Activated CD8-positive, alpha-beta memory T cell treated with anti-CD3 and anti-CD28 coated beads, Interleukin-2, amount 50 U/mL, for 1 hour (primary cell): Measurements from ENCODE around the gene ENOX1.
"Not testable (repeated sequence)": the region's sequence is repeated elsewhere in the genome, so short reads cannot be mapped to it uniquely, and the experiment has no call there.

ENCODE experiments used
- DNase-seq: peaks from one replicate; pipeline ENCODE4 v3.0.0-alpha.2; 2020; ENCODE audit errors: extremely low read depth

Gene ENOX1

DNA sequence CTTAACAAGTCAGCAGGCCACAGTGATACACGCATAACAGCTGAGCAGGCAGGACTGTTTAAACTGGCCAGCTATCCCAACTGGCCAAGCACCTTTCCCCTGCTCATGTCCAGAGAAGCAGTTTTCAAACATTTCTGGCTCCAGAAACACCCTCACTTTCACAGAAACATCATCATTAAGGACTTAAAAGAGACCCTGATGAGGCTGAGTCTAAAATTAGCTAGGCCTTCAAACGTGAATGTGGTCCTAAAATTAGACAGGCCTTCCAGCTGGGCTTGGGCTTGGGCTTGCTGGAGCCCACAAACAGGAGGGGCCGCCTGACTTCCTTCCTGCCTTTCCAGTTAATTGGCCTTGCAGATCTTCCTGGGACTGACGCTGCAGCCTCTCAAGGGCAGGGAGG is 429.2 kb downstream of the ENOX1 start:
- DNase-seq = no peak

DNA sequence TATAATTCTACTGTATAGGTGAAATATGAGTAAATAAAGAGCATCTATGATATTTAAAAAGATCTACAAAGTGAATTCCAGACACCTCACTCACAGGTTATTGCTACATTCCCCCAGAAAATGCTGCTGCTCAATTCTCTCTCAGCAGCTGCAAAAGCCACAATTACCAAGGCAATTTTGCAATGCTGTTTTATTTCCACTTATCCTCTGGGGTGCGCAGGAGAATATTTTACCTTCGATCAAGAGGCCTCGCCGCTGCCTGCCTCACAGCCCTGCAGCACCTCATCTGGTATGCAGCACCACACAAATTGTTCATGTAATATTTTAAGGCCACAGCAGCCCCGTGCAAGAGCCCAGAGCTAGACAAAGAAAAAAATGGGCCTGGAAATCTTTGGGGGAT is 430.2 kb downstream of the ENOX1 start:
- no peak for DNase-seq

DNA sequence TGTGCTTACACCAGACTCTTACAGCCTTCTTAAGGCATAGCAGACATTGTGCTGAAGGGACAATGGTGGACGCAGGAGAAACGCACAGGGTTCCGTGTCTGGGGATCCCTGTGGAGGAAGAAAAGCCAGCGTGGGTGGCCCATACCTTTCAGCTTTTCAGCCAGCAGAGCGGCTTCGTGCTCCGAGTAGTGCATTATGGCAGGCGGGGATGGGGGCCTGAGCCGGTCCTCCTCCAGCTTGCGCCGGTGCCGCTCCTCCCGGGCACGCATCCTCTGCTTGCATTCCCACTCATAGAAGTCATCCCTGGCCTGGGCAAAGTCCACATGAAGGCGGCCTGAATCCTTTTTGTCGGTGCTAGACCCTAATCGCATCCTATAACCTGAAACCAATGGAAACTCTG is 431.0 kb downstream of the ENOX1 start:
- DNase-seq = no peak

DNA sequence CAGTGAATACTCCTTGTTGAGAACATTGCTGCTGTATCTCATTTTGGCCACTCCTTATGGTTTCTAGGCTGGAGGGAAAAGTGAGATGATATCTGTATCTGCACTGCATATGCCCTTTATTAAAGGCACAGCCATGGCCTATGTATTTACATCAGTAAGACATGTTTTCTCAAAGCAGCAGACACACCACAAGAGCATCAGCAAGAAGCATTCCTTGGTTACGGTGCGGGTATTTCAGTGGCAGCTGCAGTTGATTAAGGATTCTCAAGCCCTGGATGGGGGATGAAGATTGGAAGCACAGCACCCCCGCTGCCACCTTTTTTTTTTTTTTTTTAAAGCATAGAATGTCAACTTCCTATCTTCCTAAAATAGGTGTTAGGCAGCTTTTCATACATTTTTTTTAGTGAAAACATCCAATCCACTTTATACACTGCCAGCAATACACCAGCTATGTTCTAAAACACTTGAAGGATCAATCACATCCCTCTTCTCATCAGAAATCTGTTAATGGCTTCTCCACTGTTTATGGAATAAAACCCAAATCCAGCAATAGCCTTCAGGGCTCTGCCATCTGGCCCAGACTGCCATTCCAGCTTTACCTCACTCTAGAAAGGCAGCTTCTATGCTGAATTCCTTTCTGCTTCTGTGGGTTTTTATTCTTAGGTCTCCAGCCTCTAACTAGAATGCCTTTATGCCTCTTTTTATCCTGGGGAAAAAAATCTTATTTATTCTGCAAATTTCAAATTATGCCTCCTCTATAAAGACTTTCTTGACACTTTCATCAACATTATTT is 432.4 kb downstream of the ENOX1 start:
- DNase-seq = no peak

DNA sequence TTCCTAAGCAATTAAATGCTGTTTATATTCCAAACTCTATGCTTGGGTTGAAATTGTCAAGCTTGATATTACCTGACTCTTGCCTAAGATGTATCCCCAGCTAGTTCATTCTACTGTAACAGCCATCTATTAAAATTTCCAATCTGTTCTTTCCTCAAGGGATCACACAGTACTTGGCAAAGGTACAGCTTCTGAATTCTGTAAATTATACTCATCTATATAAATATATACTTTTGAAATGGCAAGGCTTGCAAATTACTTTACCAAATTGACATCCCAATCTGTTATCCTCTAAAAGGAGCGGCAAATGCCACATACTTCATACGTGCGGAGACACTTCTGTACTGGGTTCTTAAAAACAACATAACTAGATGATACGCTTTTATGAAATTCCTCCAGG is 433.1 kb downstream of the ENOX1 start:
- no peak for DNase-seq

DNA sequence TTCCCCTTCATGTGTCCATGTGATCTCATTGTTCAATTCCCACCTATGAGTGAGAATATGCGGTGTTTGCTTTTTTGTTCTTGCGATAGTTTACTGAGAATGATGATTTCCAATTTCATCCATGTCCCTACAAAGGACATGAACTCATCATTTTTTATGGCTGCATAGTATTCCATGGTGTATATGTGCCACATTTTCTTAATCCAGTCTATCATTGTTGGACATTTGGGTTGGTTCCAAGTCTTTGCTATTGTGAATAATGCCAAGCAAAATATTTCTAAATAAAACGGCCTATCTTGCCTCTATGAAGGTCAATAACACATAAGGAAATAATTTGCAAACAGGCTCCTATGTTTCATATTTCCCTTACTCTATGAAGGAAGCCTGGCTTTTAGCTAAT is 435.2 kb downstream of the ENOX1 start:
- DNase-seq = not testable (repeated sequence)

DNA sequence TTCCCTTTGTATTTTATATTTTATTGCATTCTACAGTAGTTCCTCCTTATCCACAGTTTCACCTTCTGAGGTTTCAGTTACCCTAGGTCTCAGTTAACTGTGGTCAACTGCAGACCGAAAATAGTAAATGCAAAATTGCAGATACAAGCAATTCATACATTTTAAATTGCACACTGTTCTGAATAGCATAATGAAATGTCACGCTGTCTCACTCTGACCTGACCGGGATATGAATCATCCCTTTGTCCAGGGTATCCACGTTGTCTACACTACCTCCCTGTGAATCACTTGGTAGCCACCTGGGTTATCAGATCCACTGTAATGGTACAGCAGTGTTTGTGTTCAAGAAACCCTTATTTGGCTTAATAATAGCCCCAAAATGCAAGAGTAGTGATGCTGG is 438.4 kb downstream of the ENOX1 start:
- no peak for DNase-seq

DNA sequence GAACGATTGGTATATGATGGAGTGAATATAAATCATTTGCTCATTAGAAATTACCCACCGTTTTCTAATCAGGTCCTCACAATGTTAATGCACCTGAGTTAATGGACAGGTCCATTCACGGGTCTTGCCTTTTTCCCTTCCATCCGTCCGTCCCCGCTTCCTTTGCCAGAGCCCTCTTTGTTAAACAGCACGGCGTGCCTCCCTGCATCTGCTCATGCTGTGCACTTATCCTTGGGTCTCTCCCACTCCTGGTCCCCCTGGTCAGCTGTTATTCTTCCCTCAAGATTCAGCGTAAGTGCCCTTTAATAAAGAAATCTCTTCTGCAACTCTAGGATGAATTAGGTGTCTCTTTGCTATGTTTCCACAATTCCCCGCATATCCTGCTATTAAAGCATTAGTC is 438.9 kb downstream of the ENOX1 start:
- DNase-seq = no peak

DNA sequence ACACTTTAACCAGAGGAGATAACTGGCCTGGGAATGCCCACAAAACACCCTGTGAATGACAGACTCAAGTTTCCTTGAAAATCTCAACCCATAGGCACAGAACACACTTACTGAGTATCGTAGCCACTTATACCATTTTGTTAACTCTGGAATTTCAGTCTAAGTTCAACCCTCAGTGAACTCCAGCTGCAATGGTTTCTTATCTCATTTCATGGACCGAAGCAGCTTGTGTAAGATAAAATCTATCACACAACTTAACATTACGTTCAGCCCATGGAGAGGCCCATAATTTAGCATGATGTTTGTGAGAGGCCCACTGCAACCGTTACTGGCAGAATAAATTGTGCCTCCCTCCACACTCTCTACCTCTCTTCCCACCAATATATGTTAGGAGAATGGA is 440.3 kb downstream of the ENOX1 start:
- DNase-seq = no peak

DNA sequence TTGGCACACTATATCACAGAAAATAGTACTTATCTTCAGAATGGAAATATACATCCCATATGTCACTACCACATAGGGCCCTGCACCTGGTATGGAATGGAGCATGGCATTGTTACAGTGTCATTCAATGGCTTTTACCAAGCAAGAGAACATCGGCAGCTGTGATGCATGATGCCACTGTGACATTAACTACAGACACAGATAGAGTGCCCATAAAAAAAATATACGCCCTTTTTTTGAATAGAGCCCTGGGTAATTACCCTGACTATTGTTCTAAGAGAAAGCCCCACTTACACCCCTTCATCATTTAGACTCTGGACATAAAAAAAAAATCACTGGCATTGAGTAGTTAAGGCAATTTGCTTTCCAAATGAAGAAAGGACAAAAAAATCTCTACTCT is 443.1 kb downstream of the ENOX1 start:
- DNase-seq = no peak

DNA sequence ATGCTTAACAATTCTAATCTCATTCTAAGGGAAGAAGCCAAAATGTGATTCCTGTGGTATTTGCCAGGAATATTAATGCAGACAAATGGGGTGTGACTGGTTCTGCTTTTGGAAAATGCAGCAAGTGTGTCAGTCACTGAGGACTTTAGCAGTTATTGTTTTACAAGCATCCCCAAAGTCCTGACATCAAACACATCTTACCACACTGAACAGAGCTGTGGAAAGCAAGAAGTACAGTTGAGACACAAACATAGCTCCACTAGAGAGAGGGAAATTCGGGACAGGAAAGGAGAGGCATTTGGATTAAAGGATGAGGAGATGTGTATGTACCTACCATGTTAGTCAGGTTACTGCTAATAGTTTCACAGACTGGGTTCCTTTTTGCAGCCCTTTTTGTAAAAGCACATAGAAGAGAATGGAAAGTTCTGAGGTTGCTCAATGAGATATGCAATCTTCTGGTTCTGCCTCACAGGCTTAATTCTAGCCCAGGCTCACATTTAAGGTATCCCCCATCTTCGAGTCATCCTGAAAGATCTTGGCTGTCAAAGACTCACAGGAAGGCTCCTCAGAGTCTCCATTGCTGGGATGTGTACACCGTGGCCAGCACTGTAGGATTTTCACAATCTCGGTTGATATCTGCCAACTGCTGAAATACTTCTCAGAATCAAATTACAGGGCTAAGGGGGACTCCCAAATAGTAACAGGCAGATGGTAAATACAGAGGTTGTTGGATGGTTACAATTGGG is 446.8 kb downstream of the ENOX1 start:
- DNase-seq = no peak

DNA sequence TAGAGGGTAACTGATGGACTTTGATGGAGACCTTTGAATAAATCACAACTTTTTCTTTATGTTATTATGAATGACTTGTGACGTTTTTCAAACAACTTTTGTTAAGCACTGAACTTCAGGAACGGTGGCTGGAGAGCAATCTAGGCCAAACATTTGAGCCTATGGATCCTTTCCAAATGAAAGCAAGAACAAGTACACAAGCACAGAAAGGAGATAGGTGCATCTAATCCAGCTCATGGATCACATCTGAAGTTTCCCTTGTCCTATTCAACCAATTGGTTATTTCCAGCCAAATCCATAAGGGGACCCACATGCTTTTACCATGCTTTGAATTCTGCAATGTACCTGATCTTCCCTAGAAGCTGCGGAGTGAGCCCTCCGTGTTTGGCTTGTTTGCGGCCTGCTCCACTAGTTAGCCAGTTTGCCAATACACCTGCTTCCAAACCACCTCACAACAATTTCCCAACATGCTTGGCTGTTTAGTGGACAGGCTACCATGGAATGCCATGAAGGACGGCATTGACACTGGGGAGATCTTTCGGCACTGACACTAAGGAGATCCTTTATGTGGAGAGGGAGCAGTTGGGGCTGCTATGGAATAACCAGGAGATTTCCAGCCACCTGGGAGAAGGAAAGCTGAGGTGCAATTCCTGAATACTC is 447.5 kb downstream of the ENOX1 start:
- DNase-seq = no peak

DNA sequence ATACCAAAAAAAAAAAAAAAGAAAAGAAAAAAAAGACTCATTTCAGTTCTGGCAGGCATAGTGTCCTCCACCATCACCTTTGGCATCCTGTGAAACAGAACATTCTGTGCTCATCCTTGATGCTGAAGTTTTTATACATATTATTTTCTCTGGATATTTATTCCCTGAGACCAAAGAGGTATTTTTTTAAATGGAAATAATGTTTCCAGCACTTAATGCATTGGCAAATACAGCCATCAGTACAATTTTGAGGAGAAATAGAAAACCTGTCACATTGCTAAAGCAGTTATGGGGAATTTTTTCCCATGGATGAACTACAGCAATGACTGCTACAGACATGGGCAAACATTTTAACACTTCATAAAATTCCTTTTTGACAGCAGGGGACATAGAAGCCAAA is 451.0 kb downstream of the ENOX1 start:
- no peak for DNase-seq

DNA sequence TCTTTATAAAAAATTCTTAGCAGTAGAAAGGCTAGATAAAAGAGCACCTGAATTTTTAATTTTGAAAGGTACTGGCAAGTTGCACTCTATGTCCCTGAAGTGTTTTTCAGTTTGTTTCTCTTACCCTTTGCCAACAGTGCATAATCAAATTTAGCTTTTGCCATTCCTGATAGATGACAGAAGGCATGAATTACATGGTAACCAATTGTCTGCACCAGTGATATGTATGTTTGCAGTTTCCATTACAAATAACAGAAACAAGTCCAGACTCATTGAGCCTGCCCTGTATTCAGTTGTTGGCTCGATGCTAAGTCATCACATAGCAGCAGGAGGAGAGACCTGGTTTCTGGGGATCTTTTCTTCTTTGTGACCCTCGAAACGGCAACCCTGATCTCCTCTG is 453.6 kb downstream of the ENOX1 start:
- no peak for DNase-seq

DNA sequence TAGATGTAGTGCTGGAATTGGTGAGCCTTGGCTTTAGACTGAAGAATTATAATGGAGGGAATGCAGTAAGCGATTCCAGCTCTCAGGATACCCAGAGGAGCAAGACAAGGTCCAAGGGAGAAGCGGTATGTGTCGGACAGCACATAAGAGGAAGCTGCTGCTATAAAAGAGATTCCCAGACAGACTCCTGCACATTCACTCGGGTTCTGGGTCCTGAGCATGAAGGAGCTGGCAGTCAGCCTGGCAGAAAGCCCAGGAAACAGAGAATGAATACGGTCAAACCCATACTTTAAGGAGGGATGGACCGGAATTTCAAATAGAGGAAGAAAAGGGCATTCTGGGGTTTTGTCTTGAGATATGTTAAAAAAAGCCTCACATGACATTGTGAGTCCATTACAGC is 455.1 kb downstream of the ENOX1 start:
- DNase-seq = no peak

DNA sequence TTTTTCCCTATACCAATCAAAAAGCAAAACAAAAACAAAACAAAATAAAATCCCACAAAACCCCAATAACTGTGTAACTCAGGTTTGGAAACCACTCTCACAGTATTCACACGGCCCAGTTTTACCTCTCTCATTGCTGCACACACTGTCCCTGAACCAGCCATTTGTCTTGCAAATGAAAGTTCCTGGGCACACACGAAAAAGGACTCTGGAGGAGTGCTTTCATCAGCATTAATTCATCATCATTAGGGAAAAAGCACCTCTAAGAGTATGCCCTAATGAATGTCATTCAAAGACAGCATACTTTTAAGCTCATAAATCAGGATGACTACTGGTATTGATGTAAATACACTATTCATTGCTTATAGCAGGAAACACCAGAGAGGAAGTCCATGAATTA is 457.1 kb downstream of the ENOX1 start:
- no peak for DNase-seq

DNA sequence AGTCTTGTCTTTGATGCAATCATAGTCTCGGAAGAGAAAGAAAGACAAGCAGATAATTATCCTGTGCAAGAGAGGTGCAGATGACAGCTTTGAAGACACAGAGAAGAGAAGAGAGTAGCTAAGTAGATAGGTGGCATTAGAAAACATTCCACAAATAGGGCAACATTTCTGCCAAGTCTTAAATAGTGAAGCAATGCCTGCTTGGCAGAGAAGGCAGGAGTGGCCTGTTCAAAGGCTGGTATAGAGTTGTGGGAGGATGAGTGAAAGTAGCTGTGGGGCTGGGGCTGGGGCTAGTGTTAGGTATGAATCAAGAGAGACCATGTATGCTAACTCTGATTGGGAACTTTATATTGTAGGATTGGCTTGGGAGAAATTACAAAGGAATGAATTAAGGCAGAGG is 457.9 kb downstream of the ENOX1 start:
- no peak for DNase-seq

DNA sequence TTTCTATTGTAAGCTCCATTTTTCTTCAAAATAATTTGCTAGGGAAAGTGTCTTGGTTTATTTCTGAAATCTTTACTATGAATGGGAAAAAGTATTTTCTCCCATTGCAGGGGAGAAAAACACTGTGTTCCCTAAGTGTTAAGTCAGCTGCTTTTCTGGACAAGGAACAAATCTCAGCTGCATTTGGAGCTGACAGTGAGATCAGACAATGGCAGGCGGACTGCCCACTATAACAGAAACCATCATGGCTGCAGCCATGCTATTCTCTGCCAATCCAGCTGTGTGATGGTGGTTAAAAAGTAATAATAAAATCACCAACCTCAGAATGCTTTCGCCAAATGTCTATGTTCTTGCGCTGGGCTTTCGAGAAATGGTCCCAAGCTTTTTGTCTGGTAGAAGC is 460.7 kb downstream of the ENOX1 start:
- no peak for DNase-seq

DNA sequence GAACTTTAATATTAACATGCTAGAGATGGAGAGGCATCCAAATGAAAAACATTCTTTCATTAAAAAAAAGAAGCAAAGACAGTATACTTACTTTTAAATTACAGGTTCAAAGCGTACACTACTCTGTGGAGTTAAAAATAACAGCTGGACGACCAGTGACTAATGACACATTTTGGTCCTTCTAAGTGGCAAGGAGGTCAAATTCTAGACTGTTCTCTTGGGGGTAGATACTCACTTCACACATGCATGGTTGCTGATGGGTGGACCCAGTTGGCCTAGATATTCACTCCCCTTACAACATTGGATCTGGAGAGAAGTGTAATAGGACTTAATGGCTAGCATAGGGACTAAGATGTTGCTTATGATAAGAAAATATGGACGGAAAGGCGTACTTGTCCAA is 461.1 kb downstream of the ENOX1 start:
- no peak for DNase-seq

DNA sequence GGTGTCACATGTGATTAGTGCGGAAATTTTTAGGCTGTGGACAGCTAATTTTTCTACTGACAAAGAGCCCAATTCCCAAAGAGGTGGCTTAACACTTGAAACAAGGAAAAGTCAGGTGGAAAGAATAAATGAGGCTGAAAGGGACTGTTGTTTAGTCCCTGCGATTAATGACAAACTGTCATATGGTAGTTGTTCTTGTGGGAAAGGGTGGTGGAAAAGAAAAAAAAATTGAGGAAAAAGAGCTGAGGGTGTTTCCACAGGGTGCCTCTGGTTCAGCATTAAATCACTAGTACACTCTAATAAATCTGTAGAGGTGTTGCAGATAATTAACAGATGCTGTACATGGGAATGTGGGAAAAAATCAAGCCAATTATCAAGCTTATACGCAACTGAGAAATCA is 462.6 kb downstream of the ENOX1 start:
- no peak for DNase-seq

DNA sequence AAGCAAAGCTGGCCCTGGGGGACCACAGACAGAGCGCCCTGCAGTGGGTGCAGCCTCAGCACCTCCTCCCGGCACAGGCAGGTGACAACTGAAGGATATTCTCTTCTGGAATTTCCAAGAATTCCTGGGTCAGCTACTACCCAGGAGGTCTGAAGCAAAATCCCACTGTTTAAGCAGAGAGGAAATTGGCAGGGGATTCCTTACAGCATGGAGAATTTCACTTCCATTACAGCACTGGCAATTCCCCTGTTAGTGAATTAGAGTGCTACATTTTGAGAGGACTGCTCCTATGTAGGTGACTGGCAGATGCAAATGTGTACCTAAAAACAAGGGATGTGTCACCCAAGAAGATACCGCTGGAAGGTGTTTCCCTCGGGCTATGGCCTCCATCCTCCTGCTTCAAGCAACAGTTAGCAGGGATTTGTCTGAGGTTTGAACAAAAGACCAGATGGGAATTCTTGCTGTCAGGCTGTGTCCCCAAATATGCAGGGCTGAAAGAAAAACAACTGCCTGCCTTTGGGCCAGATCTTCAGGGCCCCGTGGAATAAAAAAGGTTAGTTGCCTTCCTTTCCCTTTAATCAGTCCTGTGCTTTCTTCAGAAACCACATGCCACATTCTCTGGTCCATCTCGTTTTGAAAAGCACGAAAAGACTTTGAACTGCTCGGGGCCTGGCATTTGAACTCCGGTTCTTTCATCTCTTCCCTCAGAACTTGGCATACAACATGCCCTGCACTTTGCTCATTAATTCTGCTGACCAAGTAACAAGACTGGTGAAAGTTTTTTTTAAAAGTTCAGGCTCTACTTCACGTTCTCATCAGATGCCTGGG is 466.9 kb downstream of the ENOX1 start:
- no peak for DNase-seq

DNA sequence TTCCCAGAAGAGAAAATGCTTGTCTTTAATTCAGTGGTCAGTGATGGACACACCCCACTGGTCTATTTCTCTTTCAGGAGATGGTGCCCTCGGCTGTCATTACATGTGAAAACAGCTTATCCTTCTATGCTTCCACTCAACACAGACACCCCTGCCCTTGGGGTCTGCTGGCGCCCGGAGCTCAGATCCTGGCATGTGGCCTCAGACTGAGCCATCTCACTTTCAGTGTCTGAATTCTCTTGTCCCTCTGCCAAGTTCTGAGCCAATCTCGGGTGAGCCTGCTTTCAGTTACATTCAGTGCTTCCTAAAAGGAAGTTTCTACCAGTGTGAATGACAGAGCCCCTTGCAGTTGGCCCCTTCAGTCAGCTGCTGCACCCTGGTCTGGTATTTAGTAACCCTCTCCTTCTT is 469.8 kb downstream of the ENOX1 start:
- DNase-seq = no peak
